Activated T-cell treated with anti-CD3 and anti-CD28 coated beads, Interleukin-2, amount 50 U/mL, for 24 hours (primary cell): ENCODE data around the gene PRODH.
"Not testable (repeated sequence)": the region's sequence is repeated elsewhere in the genome, so short reads cannot be mapped to it uniquely, and the experiment has no call there.

Experiments used
- DNase-seq: peaks from one replicate; pipeline ENCODE4 v3.0.0-alpha.2; 2020
- H3K27ac Mint-ChIP-seq: 2 replicates; pipeline ENCODE4 v1.8.0; 2020; ENCODE audit warnings: mild to moderate bottlenecking, mixed read lengths
- H3K27me3 Mint-ChIP-seq: 2 replicates; pipeline ENCODE4 v1.8.0; 2020; ENCODE audit warnings: mixed read lengths
- H3K36me3 Mint-ChIP-seq: 2 replicates; pipeline ENCODE4 v1.8.0; 2020; ENCODE audit warnings: low read depth, mixed read lengths
- H3K4me1 Mint-ChIP-seq: 2 replicates; pipeline ENCODE4 v1.8.0; 2020; ENCODE audit warnings: low read depth, mixed read lengths
- H3K4me3 Mint-ChIP-seq: 2 replicates; pipeline ENCODE4 v1.8.0; 2020; ENCODE audit warnings: mild to moderate bottlenecking, moderate library complexity, mixed read lengths
- H3K9me3 Mint-ChIP-seq: 2 replicates; pipeline ENCODE4 v1.8.0; 2020; ENCODE audit warnings: mixed read lengths

Gene PRODH

DNA sequence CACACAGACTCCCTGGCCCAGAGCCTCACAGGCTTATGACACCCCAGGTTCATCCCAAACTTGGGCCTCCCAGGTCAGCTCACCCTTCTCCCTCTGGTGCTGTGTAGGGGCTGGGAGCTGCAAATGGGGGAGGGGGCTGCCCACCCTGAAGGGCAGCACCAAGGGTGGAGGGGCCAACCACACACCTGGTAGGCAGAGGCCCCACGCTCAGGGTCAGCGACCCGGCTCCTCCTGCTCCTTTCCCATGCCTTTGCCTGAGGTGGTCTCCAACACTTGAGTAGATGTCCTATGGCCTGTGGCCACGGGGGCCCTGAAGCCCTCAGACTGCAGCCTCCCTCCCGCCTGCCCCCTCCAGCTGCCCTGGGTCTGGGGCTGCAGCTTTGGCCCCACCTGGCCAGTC, 26.5 kb downstream of the PRODH start:
- H3K36me3 Mint-ChIP-seq, result no peaks in the 10 kb centered on the region
- H3K27ac Mint-ChIP-seq, result no peak overlapping the region
- H3K27me3 Mint-ChIP-seq, result no peaks in the 10 kb centered on the region

DNA sequence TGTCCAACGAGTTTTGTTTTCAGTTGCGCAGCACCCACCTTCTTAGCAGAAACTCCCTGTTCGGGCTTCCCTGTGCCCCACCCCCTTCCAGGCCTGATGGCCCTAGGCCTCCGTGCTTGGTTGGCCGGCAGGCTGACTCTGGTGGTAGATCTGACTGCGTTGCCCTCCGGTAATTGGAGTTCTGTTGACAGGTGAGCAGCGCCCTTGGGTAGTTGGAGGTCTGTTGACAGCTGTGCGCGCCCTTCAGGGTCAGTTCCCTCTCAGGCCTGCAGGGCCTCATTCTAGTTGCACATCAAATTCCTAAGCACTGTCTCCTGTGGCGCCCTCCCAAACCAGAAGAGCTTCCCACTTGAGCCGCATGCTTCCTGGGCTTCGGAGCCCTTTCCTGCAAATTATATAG, 29.2 kb downstream of the PRODH start:
- no peak for DNase-seq
- Mint-ChIP-seq H3K27me3 (no peaks in the 10 kb centered on the region), H3K27ac (no peak overlapping the region), H3K4me3 (no peak overlapping the region), H3K36me3 (no peaks in the 10 kb centered on the region), H3K4me1 (no peaks in the 10 kb centered on the region), H3K9me3 (no peaks in the 10 kb centered on the region)

More for the DNA sequence above, 26.5 kb downstream of the PRODH start:
- Mint-ChIP-seq H3K9me3 (no peaks in the 10 kb centered on the region), H3K4me1 (no peaks in the 10 kb centered on the region), H3K4me3 (no peak overlapping the region)
- no peak for DNase-seq

DNA sequence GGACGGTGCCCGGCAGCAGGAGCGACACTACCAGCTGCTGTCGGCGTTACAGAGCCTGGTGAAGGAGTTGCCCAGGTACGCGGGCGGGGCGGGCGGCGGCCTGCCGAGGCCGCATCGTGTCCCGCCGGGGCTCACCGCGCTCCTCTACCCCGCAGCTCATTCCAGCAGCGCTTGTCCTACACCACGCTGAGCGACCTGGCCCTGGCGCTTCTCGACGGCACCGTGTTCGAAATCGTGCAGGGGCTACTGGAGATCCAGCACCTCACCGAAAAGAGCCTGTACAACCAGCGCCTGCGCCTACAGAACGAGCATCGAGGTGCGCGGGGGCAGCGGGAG, 29.7 kb downstream of the PRODH start:
- H3K4me1 Mint-ChIP-seq, H3K4me3 Mint-ChIP-seq, DNase-seq, H3K27me3 Mint-ChIP-seq, H3K36me3 Mint-ChIP-seq, H3K27ac Mint-ChIP-seq, H3K9me3 Mint-ChIP-seq: not testable (repeated sequence)

DNA sequence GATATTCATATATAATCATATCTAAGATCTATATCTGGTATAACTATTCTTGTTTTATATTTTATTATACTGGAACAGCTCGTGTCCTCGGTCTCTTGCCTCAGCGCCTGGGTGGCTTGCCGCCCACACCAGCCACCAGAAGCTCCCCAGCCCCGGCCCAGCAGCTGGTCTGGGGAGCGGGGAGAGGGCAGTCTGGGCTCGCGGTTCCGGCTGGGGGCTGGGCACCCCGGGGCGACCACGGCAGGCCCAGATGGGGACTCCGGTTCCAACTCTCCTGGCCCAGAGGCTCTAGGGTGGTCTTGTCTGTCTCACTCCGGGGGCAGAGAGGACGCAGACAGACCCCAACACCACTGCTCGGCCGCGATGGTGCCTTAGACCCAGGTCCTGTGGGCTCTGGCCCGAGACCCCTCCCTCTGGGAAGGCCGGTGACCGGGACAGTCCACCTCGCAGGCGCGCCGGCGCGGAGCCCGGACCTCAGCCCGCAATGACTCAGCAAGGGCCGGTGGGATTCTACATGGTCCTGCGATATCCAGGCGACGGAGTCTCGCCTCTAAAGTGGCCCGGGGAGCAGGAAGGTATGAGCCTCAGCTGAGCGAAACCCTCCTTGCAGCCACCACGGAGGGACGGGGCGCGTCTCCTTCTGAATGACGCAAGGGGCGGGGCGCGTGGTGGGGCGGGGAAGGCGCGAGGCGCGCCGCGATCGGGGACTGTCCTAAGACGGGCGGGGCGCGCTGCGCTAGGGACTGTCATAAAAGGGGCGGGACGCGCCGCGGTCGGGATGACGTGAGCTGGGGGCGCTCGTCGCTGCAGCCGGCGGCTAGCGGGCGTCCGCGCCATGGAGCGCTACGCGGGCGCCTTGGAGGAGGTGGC, 30.3 kb downstream of the PRODH start, which contains the start of gene DGCR6:
Gene DGCR6 (plus strand): TSS at position 781 of the 870 bp plus-strand sequence. CDS start 55 bp downstream, at position 836.
- Mint-ChIP-seq H3K9me3 (no peaks in the 10 kb centered on the region), H3K36me3 (no peaks in the 10 kb centered on the region), H3K4me1 (no peaks in the 10 kb centered on the region), H3K4me3 (no peak within 1 kb of the TSS), H3K27ac (no peak within 1 kb of the TSS), H3K27me3 (no peaks in the 10 kb centered on the region)
- peak; percentile 31 for DNase-seq

DNA sequence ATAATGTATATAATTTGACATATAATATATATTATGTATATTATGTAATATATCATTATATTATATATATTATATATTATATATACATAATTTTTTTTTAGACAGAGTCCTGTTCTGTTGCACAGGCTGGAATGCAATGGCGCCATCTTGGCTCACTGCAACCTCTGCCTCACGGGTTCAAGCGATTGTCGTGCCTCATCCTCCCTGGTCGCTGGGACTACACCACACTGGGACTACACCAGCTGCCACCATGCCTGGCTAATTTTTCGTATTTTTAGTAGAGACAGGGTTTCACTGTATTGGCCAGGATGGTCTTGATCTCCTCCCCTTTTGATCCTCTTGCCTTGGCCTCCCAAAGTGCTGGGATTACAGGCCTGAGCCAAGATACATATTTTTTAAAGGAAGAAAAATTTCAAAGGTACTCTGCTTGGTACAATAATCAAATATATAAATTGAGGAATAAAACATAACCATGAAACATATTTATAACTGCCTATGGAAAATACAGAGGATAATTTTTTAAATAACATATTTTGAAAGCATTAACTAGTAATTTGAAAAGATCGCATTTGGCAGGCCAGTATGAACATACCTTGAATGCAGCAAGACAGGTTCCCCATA, 39.9 kb downstream of the PRODH start:
- H3K27me3 Mint-ChIP-seq, H3K36me3 Mint-ChIP-seq, H3K9me3 Mint-ChIP-seq, H3K4me3 Mint-ChIP-seq, H3K27ac Mint-ChIP-seq, H3K4me1 Mint-ChIP-seq, DNase-seq: not testable (repeated sequence)

- not testable (repeated sequence) for H3K4me3 Mint-ChIP-seq, H3K27me3 Mint-ChIP-seq, H3K36me3 Mint-ChIP-seq, H3K27ac Mint-ChIP-seq, H3K4me1 Mint-ChIP-seq, DNase-seq, H3K9me3 Mint-ChIP-seq
These were observed 42.3 kb downstream of the PRODH start for GRCh38 chr22:18893775-18894174.

DNA sequence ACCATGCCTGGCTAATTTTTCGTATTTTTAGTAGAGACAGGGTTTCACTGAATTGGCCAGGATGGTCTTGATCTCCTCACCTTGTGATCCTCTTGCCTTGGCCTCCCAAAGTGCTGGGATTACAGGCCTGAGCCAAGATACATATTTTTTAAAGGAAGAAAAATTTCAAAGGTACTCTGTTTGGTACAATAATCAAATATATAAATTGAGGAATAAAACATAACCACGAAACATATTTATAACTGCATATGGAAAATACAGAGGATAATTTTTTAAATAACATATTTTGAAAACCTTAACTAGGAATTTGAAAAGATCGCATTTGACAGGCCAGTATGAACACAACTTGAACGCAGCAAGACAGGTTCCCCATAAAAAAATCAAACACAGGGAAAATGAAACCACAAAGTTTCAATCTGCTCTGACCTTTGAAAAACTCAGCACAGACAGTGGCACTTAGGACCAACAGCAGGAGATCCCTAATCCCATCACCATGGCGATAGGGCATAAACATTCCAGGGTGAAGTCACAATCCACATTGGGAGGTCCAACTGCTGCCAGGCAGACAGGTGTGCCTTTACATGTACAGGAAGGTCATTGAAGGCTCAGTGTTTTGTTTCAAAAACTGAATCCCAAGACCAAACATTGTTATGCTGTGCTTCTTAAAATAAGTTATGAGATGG, 45.4 kb downstream of the PRODH start:
- not testable (repeated sequence) for H3K4me3 Mint-ChIP-seq, H3K36me3 Mint-ChIP-seq, H3K27ac Mint-ChIP-seq, DNase-seq, H3K9me3 Mint-ChIP-seq, H3K27me3 Mint-ChIP-seq, H3K4me1 Mint-ChIP-seq

DNA sequence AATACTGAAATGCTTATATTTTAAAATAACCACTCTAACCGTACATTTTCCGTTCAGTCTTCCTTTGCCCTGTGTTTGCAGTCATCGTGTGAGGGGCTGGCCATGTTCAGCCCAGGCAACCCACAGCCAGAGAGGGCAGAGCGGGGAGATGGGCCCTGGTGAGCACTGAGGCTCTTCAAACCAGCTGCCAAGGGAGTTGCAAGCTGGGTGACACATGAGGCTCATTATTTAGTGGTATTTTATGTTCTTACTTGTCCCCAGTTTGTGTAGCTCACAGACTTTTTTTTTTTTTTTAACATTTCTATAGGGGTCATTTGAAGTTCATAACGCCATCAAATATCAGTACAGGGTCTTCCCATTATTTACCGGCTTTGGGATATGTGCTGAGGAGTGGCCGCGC, 48.0 kb downstream of the PRODH start:
- no peak for DNase-seq
- Mint-ChIP-seq H3K4me3 (no peak overlapping the region), H3K9me3 (no peaks in the 10 kb centered on the region), H3K27ac (no peak overlapping the region), H3K36me3 (no peaks in the 10 kb centered on the region), H3K27me3 (no peaks in the 10 kb centered on the region), H3K4me1 (no peaks in the 10 kb centered on the region)

DNA sequence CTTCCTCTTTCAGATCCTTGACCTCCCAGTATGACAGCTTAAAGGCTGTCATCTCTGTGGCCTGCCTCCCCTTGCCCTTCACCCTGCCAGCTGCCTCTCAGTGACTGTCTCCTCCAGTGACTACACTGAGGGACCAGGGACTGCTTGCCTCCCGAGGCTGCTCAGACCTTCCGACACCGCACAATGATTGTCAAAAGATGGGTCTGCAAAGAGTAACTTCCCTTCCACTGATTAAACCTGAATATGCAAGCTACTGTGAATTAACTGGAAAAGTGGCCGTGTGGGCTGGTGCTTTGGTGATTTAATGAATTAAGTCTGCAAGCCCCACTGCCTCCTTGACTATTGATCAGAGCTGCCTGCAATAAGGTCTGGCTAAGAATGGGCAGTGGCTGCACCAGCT, 51.6 kb downstream of the PRODH start:
- H3K9me3 Mint-ChIP-seq, H3K4me3 Mint-ChIP-seq, H3K27me3 Mint-ChIP-seq, H3K4me1 Mint-ChIP-seq, H3K27ac Mint-ChIP-seq, H3K36me3 Mint-ChIP-seq, DNase-seq: not testable (repeated sequence)

DNA sequence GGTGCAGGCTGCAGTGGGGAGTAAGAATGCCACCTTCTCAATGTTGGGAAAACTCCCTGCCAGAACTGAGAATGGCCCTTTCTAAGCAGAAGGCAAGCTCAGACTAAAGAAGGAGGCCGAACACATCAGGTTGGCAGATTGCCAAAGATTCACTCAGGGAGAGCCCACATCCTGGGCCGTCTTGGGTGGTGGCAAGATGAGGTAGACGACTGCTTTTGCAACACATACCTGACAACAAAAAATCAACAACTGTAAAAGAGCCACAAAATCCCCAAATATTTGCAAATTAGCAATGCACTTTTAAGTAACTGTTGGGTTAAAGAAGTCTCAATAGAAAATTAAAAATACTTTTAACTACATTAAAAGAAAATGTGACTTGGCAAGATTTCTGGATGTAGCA, 54.8 kb downstream of the PRODH start:
- not testable (repeated sequence) for H3K27me3 Mint-ChIP-seq, H3K27ac Mint-ChIP-seq, H3K4me3 Mint-ChIP-seq, H3K9me3 Mint-ChIP-seq, H3K4me1 Mint-ChIP-seq, H3K36me3 Mint-ChIP-seq
- peak; percentile 71 for DNase-seq
